Natural killer cell (primary cell): ENCODE data around the gene ST3GAL5. TPM values are rescaled to one million over a fixed set of nuclear protein-coding genes. Genes with fewer than 3 reads are reported as not detected.

Experiments used
- ATAC-seq, 3 donors: fragments of 150-1000 bp in 2 of 3; fragments of 200-7000 bp in 1 of 3; cut with Tn5 transposase; 1 replicate in 1 of 3; 2 replicates in 2 of 3; pipeline ENCODE4 v1.10.0; 2021; ENCODE audit warnings: mild to moderate bottlenecking in 2 of 3, moderate library complexity in 2 of 3
- DNase-seq, 2 donors: peaks; one replicate each; pipeline versions ENCODE4 v3.0.0 to v3.0.0-alpha.2; 2013 to 2021; ENCODE audit warnings: mixed read lengths in 1 of 2
- H3K27ac ChIP-seq: one replicate; pipeline ENCODE4 v1.5.1; 2013; ENCODE audit warnings: mild to moderate bottlenecking, low read length
- H3K27me3 ChIP-seq: one replicate; pipeline ENCODE4 v1.6.1; 2013; ENCODE audit warnings: low read length; ENCODE audit not compliant: control insufficient read depth, insufficient read depth
- H3K36me3 ChIP-seq: one replicate; pipeline ENCODE4 v1.6.1; 2013; ENCODE audit warnings: low read length; ENCODE audit not compliant: control insufficient read depth, insufficient read depth
- H3K4me1 ChIP-seq: one replicate; pipeline ENCODE4 v1.6.1; 2013; ENCODE audit warnings: low read length; ENCODE audit not compliant: control insufficient read depth, insufficient read depth
- H3K4me3 ChIP-seq: one replicate; pipeline ENCODE4 v1.5.1; 2013; ENCODE audit warnings: low read length
- H3K9me3 ChIP-seq: one replicate; pipeline ENCODE4 v1.6.1; 2013; ENCODE audit warnings: low read length; ENCODE audit not compliant: control insufficient read depth, insufficient read depth
- H3K27ac Mint-ChIP-seq, 2 donors: one replicate each; pipeline ENCODE4 v1.8.0; 2022; ENCODE audit warnings: mild to moderate bottlenecking in 2 of 2, mixed read lengths in 2 of 2, moderate library complexity in 1 of 2
- H3K27me3 Mint-ChIP-seq, 2 donors: one replicate each; pipeline ENCODE4 v1.8.0; 2022; ENCODE audit warnings: low read depth in 2 of 2, mixed read lengths in 2 of 2
- H3K36me3 Mint-ChIP-seq: one replicate; pipeline ENCODE4 v1.8.0; 2022; ENCODE audit warnings: mixed read lengths
- H3K4me1 Mint-ChIP-seq, 2 donors: one replicate each; pipeline ENCODE4 v1.8.0; 2022; ENCODE audit warnings: mixed read lengths in 2 of 2
- H3K4me3 Mint-ChIP-seq: one replicate; pipeline ENCODE4 v1.8.0; 2022; ENCODE audit warnings: mild to moderate bottlenecking, moderate library complexity, mixed read lengths
- H3K9me3 Mint-ChIP-seq, 2 donors: one replicate each; pipeline ENCODE4 v1.8.0; 2022; ENCODE audit warnings: mixed read lengths in 2 of 2
- WGBS: methylation state at CpG from one replicate; pipeline ENCODE4 v1.1.7; 2013; ENCODE audit warnings: missing lambda C conversion rate; ENCODE audit not compliant: insufficient coverage; 5-methylcytosine and 5-hydroxymethylcytosine counted together
- intact Hi-C: fragments of 100-400 bp; cut with micrococcal nuclease; formaldehyde crosslinking; loops from one replicate; pipeline ENCODE4 v1.14.2; 2022
- total RNA-seq, 4 donors: library from RNA; stranded (reverse); fragments of 120-200 nt in 1 of 4; gene quantifications; one replicate each; pipeline versions ENCODE4 v1.2.3 to v1.2.4, GENCODE V29; 2013 to 2022
- TF ChIP-seq, protein P1 (sequence below): fragments of 200-600 bp; IDR thresholded peaks from one replicate; pipeline ENCODE4 v1.8.0; 2022; ENCODE audit warnings: antibody characterized with exemption

Gene ST3GAL5
- total RNA-seq, 3 donors from 2014 or later (not counting 1 experiment from before 2014, with no cell fraction given) = 54.6 to 72.4 (median 66.1) TPM

DNA sequence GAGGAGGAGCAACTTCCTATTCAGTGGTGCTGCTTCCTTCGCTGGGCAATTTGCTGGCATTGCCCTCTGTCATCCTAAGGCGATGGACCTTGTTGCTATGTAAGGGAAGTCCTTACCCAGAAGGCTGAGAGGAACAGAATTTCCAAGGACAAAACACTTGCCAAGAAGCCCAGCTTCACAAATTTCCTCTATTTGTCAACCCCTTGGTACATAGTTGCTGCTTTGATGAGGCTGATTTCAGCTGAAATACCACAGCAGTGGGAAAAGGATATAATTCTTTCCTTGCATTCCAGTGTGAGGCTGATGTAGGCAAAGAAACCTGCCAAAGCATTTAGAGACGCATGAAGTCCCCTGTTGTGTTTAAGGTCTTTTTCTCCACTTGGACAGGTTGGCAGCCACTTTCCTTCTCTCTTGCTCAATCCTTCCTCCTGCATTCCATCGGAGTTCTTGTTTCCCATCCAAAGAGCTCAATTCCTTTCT, 16.4 kb upstream of the ST3GAL5 start:
- ATAC-seq (no peak), DNase-seq (no peak)
- Mint-ChIP-seq H3K27ac (no peak overlapping the region), H3K27me3 (no peaks in the 10 kb centered on the region), H3K9me3 (no peaks in the 10 kb centered on the region), H3K36me3 (no peaks in the 10 kb centered on the region), H3K4me3 (no peak overlapping the region), H3K4me1 (peaks cover 14 to 18% of the 10 kb centered on the region in 2 donors)
- peaks cover 13% of the 10 kb centered on the region for H3K4me1 ChIP-seq
- H3K27me3 ChIP-seq = no peaks in the 10 kb centered on the region
- WGBS = 74% methylated on average over 4 of the region's 4 CpGs
- peaks cover 3% of the 10 kb centered on the region for H3K36me3 ChIP-seq
- intact Hi-C loops = no loop called here
- no peaks in the 10 kb centered on the region for H3K9me3 ChIP-seq
- TF ChIP-seq, protein P1, sequence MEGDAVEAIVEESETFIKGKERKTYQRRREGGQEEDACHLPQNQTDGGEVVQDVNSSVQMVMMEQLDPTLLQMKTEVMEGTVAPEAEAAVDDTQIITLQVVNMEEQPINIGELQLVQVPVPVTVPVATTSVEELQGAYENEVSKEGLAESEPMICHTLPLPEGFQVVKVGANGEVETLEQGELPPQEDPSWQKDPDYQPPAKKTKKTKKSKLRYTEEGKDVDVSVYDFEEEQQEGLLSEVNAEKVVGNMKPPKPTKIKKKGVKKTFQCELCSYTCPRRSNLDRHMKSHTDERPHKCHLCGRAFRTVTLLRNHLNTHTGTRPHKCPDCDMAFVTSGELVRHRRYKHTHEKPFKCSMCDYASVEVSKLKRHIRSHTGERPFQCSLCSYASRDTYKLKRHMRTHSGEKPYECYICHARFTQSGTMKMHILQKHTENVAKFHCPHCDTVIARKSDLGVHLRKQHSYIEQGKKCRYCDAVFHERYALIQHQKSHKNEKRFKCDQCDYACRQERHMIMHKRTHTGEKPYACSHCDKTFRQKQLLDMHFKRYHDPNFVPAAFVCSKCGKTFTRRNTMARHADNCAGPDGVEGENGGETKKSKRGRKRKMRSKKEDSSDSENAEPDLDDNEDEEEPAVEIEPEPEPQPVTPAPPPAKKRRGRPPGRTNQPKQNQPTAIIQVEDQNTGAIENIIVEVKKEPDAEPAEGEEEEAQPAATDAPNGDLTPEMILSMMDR = no peak
- H3K4me3 ChIP-seq = no peak overlapping the region
- no peak overlapping the region for H3K27ac ChIP-seq

DNA sequence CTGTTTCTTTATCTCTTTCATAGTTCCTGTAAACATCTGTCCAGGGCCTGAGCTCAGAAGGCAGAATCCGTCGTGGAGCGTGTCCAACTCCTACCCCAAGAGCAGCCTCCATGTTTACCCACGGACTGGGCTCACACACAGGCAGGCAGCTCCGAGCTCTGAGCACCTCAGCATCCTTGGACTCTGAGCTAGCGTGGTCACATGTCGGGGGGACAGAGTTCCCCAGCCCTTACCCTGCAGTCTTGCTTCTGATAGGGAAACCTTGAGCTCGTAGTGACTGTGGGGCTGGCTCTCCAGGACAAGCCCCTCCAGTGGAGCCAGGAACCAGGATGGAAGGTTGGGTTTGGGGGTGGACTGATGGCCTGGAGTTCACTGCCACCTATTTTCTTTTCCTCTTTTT, 15.1 kb upstream of the ST3GAL5 start:
- TF ChIP-seq, protein P1 = no peak
- H3K9me3 ChIP-seq = no peaks in the 10 kb centered on the region
- no peaks in the 10 kb centered on the region for H3K27me3 ChIP-seq
- H3K4me1 Mint-ChIP-seq = peaks cover 19 to 25% of the 10 kb centered on the region in 2 donors
- H3K36me3 Mint-ChIP-seq = no peaks in the 10 kb centered on the region
- H3K27ac Mint-ChIP-seq = no peak overlapping the region
- no peaks in the 10 kb centered on the region for H3K27me3 Mint-ChIP-seq
- ATAC-seq (no peak), DNase-seq (no peak)
- H3K4me3 ChIP-seq = no peak overlapping the region
- peaks cover 3% of the 10 kb centered on the region for H3K36me3 ChIP-seq
- no peak overlapping the region for H3K27ac ChIP-seq
- H3K4me1 ChIP-seq = peaks cover 22% of the 10 kb centered on the region
- H3K4me3 Mint-ChIP-seq = no peak overlapping the region
- intact Hi-C loops = no loop called here
- WGBS = 94% methylated on average over 8 of the region's 8 CpGs
- no peaks in the 10 kb centered on the region for H3K9me3 Mint-ChIP-seq

GRCh38 chr2:85902496-85902895, 13.7 kb upstream of the ST3GAL5 start:
- peaks cover 3% of the 10 kb centered on the region for H3K36me3 ChIP-seq
- DNase-seq = no peak
- Mint-ChIP-seq H3K36me3 (no peaks in the 10 kb centered on the region), H3K9me3 (no peaks in the 10 kb centered on the region), H3K4me1 (peaks cover 20 to 30% of the 10 kb centered on the region in 2 donors), H3K4me3 (no peak overlapping the region), H3K27ac (no peak overlapping the region), H3K27me3 (no peaks in the 10 kb centered on the region)
- no peaks in the 10 kb centered on the region for H3K9me3 ChIP-seq
- TF ChIP-seq, protein P1 = no peak
- H3K27me3 ChIP-seq = no peaks in the 10 kb centered on the region
- peaks cover 22% of the 10 kb centered on the region for H3K4me1 ChIP-seq
- no peak for ATAC-seq
- H3K27ac ChIP-seq = no peak overlapping the region
- no peak overlapping the region for H3K4me3 ChIP-seq
- intact Hi-C loops = no loop called here
- 71% methylated on average over 2 of the region's 2 CpGs for WGBS

DNA sequence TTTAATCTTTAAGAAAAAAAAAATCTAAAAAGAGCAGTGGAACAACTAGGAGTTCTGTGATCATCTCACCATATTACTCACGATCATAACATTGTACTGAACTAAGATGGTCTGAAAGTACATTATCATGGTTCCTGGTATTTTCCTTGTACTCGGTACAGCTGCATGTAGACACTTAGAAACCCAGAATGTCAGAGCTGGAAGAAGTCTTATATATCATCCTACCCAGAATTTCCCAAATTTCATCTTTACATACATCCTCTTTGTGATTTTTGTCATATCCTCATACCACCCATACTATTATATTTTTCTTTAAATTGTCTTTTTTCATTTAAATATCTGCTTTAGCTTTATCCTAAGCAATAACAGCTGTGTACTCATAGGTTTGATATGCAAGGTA, 12.4 kb upstream of the ST3GAL5 start:
- WGBS = 68% methylated on average over 2 of the region's 2 CpGs
- ATAC-seq (no peak), DNase-seq (no peak)
- H3K4me1 Mint-ChIP-seq = peaks cover 14 to 30% of the 10 kb centered on the region in 2 donors
- Histone ChIP-seq H3K36me3 (peaks cover 3% of the 10 kb centered on the region), H3K27me3 (no peaks in the 10 kb centered on the region), H3K4me1 (peaks cover 15% of the 10 kb centered on the region), H3K9me3 (no peaks in the 10 kb centered on the region), H3K27ac (no peak overlapping the region), H3K4me3 (no peak overlapping the region)
- no peaks in the 10 kb centered on the region for H3K36me3 Mint-ChIP-seq
- H3K9me3 Mint-ChIP-seq = no peaks in the 10 kb centered on the region
- no peak overlapping the region for H3K27ac Mint-ChIP-seq
- TF ChIP-seq, protein P1 = no peak
- intact Hi-C loops = no loop called here
- H3K4me3 Mint-ChIP-seq = no peak overlapping the region
- no peaks in the 10 kb centered on the region for H3K27me3 Mint-ChIP-seq
